Measurements from ENCODE around the gene RHOT1. TPM values are rescaled to one million over a fixed set of nuclear protein-coding genes. Genes with fewer than 3 reads are reported as not detected.

Gene RHOT1
- total RNA-seq, 1 donor from 2014 or later: 48.6 TPM

DNA sequence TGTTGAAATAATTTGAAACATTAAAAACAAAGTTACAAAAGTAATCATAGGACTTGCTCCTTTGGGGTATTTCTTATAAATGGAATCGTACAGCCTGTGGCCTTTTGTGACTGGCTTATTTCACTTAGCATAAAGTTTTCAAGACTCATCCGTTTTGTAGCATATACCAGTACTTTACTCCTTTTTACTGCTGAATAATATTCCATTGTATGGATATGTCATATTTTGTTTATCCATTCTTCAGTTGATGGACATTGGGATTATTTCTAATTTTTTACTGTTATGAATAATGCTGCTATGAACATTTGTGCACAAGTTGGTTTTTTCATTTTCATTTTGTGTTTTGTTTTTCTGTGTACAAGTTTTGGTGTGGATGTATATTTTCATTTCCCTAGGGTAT is 93.3 kb downstream of the RHOT1 start:
- intact Hi-C loops (cut with DNase I): no loop called here
- Histone ChIP-seq H3K4me1 (no peaks in the 10 kb centered on the region), H3K9me3 (no peaks in the 10 kb centered on the region), H3K4me3 (no peak overlapping the region), H3K27me3 (ENCODE audit: low read depth) (no peaks in the 10 kb centered on the region), H3K27ac (no peak overlapping the region), H3K36me3 (no peaks in the 10 kb centered on the region)
- DNase-seq: no peak
- no peak for ATAC-seq
- TF ChIP-seq, protein P1, sequence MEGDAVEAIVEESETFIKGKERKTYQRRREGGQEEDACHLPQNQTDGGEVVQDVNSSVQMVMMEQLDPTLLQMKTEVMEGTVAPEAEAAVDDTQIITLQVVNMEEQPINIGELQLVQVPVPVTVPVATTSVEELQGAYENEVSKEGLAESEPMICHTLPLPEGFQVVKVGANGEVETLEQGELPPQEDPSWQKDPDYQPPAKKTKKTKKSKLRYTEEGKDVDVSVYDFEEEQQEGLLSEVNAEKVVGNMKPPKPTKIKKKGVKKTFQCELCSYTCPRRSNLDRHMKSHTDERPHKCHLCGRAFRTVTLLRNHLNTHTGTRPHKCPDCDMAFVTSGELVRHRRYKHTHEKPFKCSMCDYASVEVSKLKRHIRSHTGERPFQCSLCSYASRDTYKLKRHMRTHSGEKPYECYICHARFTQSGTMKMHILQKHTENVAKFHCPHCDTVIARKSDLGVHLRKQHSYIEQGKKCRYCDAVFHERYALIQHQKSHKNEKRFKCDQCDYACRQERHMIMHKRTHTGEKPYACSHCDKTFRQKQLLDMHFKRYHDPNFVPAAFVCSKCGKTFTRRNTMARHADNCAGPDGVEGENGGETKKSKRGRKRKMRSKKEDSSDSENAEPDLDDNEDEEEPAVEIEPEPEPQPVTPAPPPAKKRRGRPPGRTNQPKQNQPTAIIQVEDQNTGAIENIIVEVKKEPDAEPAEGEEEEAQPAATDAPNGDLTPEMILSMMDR (IDR thresholded peaks at IDR 0.05): no peak

DNA sequence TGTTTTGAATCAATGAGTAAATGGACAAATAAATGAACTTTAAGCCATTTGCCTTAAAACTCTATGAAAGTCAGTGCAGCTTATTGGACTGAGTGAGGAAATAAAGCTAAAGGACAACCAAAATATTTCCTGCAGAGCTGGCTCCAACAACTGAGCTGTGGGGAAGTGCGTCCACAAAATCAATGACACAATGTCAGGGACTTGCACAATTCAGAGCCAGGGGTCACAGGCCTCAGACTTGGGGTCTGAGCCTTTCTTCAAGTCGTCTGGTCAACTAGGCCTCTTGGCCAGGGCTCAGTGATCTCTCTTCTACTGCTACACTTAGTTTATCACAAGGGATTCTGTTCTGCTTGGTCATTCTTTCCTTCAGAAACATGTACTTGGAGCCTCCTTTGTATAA is 97.2 kb downstream of the RHOT1 start:
- TF ChIP-seq, protein P1 (IDR thresholded peaks at IDR 0.05): no peak
- no peaks in the 10 kb centered on the region for H3K36me3 ChIP-seq
- intact Hi-C loops (cut with DNase I): no loop called here

DNA sequence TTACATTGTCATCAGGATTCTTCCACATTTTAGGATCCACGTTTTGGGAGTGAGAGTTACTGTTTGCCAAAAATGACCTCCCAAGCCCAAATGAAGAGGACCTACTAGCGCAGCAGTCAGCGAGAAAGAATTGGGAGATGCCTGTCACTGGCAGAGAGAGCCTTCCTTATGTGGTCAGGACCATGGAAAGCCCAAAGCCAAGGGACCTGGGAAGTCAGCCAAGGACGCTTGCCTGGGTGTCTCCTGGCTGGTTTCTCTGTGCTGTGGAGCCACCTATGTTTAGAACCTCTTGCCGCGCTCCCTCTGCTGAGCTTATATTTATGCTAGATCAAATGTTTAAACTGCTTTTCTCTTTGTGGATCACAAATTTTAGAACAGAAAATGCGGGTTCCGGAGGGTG is 98.4 kb downstream of the RHOT1 start:
- Histone ChIP-seq H3K4me3 (no peak overlapping the region), H3K27ac (no peak overlapping the region), H3K9me3 (no peaks in the 10 kb centered on the region), H3K36me3 (no peaks in the 10 kb centered on the region), H3K4me1 (no peaks in the 10 kb centered on the region), H3K27me3 (ENCODE audit: low read depth) (no peaks in the 10 kb centered on the region)
- DNase-seq (no peak), ATAC-seq (no peak)
- TF ChIP-seq, protein P1 (IDR thresholded peaks at IDR 0.05): no peak
- intact Hi-C loops (cut with DNase I): no loop called here

More for the DNA sequence above, 97.2 kb downstream of the RHOT1 start:
- Histone ChIP-seq H3K27ac (no peak overlapping the region), H3K27me3 (ENCODE audit: low read depth) (no peaks in the 10 kb centered on the region), H3K4me1 (no peaks in the 10 kb centered on the region), H3K4me3 (no peak overlapping the region), H3K9me3 (no peaks in the 10 kb centered on the region)
- peak; percentile 57 to 67 for ATAC-seq
- no peak for DNase-seq

GRCh38 chr17:32241640-32242039 is 99.3 kb downstream of the RHOT1 start:
- TF ChIP-seq, protein P1 (IDR thresholded peaks at IDR 0.05): no peak
- no peaks in the 10 kb centered on the region for H3K27me3 ChIP-seq (ENCODE audit: low read depth)
- no peak overlapping the region for H3K27ac ChIP-seq
- no peaks in the 10 kb centered on the region for H3K9me3 ChIP-seq
- ATAC-seq (peak; percentile 31 to 34), DNase-seq (no peak)
- H3K4me3 ChIP-seq: no peak overlapping the region
- no peaks in the 10 kb centered on the region for H3K4me1 ChIP-seq
- intact Hi-C loops (cut with DNase I): no loop called here
- H3K36me3 ChIP-seq: no peaks in the 10 kb centered on the region

DNA sequence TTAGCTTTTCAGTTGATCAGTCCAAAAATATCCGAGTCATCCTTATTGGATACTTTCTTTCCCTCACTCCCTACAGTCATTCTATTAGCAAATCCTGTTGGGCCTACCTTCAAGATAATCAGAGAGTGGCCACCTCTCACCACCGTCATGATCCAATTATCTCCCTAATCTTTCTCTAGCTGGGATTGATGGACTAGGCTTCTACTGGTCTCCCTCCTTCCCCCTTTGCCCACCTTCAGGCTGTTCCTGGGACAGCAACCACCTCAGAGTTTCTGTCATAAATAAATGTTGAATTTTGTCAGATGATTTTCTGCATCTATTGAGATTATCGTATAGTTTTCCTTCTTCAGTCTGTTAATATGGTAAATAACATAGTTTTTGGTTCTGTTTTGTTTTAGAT is 107.2 kb downstream of the RHOT1 start:
- no peaks in the 10 kb centered on the region for H3K36me3 ChIP-seq
- no peak for DNase-seq
- H3K27ac ChIP-seq: no peak overlapping the region
- no peaks in the 10 kb centered on the region for H3K4me1 ChIP-seq
- H3K4me3 ChIP-seq: no peak overlapping the region
- ATAC-seq: no peak
- intact Hi-C loops (cut with DNase I): no loop called here
- no peaks in the 10 kb centered on the region for H3K9me3 ChIP-seq
- H3K27me3 ChIP-seq (ENCODE audit: low read depth): no peaks in the 10 kb centered on the region
- TF ChIP-seq, protein P1 (IDR thresholded peaks at IDR 0.05): no peak

Measured in lower lobe of right lung (tissue), 2 donors.